NCI-H1092 (cell line): ENCODE measurements around the gene ZNF524.

Experiments
- DNase-seq: peaks from one replicate; lab custom pipeline; 2025; lab: John Stamatoyannopoulos, UW

The ZNF524 gene

GRCh38 chr19:55602104-55603001 is 2.3 kb downstream of the ZNF524 start:
- no peak for DNase-seq

DNA sequence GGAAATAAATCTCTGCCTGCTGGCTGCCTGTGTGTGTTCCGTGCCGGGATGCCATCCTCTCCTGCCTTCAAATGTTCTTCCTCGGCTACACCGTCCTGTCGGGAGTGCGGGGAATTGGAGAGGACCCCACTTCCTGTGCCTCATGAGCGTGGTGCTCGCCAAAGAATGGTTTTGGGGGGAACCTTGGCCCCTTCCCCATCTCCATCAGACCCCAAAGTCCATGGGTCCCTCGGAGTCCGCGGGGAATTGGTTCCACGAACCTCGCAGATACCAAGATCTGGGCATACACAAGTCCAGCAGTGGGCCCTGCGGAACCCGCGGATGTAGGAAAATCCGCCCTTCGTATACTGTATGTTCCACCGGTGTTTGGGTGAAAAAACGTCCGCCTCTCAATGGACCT is 3.0 kb downstream of the ZNF524 start:
- no peak for DNase-seq

- DNase-seq, result no peak
Measured at GRCh38 chr19:55603581-55604292, 3.6 kb downstream of the ZNF524 start.

- DNase-seq, result peak; percentile 96
Measured at GRCh38 chr19:55605207-55605636, 5.1 kb downstream of the ZNF524 start.

- peak; percentile 44 for DNase-seq
Measured at GRCh38 chr19:55605637-55606470, 5.8 kb downstream of the ZNF524 start, which contains the start of gene ZNF865. Gene ZNF865, plus strand, starts transcription at chr19:55605647. Its CDS starts 7,972 bp downstream, at chr19:55613619.

GRCh38 chr19:55606471-55606787 is 6.3 kb downstream of the ZNF524 start:
- DNase-seq, result no peak

DNA sequence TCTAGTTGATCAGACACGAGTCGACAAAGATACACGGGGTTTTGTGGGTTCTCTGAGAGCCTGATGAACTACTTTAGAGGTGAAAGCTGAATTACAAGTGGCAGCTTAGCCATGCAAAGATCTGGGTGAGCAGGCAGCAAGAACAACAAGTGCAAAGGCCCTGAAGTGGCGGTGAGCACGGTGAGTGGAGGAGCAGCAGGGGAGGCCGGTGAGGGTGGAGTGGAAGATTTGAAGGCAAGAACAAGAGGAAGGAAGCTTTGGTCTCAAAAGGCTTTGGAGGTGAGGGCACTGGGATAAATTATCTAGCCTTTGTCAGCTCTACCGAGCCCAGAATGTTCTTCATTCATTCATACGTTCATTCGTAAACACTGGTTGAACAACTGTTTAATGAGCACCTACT is 6.7 kb downstream of the ZNF524 start:
- DNase-seq, result no peak

GRCh38 chr19:55609326-55609725 is 9.2 kb downstream of the ZNF524 start:
- no peak for DNase-seq

- no peak for DNase-seq
Measured at GRCh38 chr19:55611300-55611982, 11.4 kb downstream of the ZNF524 start.

DNA sequence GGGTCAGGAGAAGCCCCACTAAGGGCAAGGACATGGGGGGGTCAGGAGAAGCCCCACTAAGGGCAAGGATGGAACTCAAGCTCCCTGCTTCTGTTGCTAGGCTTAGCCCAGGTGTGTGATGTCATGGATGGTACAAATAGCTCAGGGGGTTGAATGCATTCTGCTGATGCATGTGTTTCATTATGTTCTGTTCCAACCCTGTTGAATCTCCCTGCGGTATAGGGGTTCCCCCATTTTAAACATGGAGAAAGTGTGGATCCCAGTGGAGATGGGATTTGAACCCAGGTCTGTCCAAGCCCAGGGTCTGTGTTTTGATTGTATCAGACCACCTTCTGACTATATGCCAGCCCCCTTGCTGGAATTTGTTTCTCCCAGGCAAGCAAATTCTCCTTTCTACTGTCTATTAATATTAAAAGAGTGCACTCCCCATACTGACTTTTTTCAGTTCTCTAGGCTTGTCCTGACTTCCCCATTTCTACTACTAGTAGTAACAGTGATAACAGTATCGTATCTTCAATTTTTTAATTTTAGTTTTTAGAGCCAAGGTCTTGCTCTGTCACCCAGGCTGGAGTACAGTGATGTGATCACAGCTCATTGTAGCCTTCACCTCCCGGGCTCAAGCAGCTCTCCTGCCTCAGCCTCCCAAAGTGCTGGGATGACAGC is 12.0 kb downstream of the ZNF524 start:
- no peak for DNase-seq

GRCh38 chr19:55613396-55613795 is 13.3 kb downstream of the ZNF524 start:
- DNase-seq, result no peak

DNA sequence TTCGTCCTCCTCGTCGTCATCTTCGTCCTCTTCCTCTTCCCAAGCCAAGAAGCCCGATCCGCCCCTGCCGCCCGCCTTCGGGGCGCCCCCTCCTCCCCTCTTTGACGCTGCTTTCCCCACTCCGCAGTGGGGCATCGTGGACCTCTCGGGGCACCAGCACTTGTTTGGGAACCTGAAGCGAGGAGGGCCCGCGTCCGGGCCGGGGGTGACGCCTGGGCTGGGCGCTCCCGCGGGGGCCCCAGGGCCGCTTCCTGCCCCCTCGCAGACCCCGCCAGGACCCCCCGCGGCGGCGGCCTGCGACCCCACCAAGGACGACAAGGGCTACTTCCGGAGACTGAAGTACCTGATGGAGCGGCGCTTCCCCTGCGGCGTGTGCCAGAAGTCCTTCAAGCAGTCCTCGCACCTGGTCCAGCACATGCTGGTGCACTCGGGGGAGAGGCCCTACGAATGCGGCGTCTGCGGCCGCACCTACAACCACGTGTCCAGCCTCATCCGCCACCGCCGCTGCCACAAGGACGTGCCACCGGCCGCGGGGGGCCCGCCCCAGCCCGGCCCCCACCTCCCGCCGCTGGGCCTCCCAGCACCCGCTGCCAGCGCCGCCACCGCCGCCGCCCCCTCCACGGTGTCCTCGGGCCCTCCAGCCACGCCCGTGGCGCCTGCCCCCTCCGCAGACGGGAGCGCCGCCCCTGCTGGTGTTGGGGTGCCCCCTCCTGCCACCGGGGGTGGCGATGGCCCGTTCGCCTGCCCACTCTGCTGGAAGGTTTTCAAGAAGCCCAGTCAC is 14.0 kb downstream of the ZNF524 start:
- no peak for DNase-seq

GRCh38 chr19:55614711-55615542 is 14.8 kb downstream of the ZNF524 start:
- no peak for DNase-seq

GRCh38 chr19:55615543-55616394 is 15.7 kb downstream of the ZNF524 start:
- DNase-seq, result no peak

GRCh38 chr19:55616395-55616875 is 16.3 kb downstream of the ZNF524 start:
- DNase-seq, result no peak

GRCh38 chr19:55617426-55617825 is 17.3 kb downstream of the ZNF524 start:
- DNase-seq, result no peak

DNA sequence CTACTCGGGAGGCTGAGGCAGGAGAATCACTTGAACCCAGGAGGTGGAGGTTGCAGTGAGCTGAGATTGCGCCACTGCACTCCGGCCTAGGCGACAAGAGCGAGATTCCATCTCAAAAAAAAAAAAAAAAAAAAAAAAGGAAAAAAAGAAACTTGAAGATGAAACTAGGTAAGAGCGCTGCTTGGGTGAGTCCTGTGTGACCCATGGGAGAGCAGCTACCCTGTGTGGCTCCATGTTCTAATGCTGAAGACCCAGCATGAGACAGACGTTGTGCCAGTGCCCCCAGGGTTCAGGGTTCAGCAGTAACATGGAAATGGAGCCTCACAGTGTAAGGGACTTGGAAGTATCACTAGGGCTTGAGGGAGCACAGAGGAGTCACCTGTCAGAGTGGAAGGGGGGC is 18.3 kb downstream of the ZNF524 start:
- no peak for DNase-seq

GRCh38 chr19:55619286-55619685 is 19.2 kb downstream of the ZNF524 start:
- no peak for DNase-seq
